22Rv1 (cell line): Measurements from ENCODE around the gene FKBP8.
A peak's percentile ranks its signal among the peaks of the same experiment; 100 is the strongest.

Experiments
- H3K27ac ChIP-seq: fragments of 450-650 bp; 2 replicates; pipeline ENCODE4 v1.5.1; 2017
- CTCF ChIP-seq: fragments of 450-650 bp; IDR thresholded peaks from 2 replicates; pipeline ENCODE4 v1.5.1; 2017; ENCODE audit warnings: mild to moderate bottlenecking
- ZFX ChIP-seq: fragments of 450-650 bp; IDR thresholded peaks from 2 replicates; pipeline ENCODE4 v1.6.1; 2017; ENCODE audit warnings: antibody characterized with exemption, borderline replicate concordance

FKBP8 gene

GRCh38 chr19:18496980-18497256 lies 46.5 kb downstream of the FKBP8 start:
- TF ChIP-seq CTCF (no peak), ZFX (no peak)
- peak overlapping the region; percentile 60 for H3K27ac ChIP-seq

DNA sequence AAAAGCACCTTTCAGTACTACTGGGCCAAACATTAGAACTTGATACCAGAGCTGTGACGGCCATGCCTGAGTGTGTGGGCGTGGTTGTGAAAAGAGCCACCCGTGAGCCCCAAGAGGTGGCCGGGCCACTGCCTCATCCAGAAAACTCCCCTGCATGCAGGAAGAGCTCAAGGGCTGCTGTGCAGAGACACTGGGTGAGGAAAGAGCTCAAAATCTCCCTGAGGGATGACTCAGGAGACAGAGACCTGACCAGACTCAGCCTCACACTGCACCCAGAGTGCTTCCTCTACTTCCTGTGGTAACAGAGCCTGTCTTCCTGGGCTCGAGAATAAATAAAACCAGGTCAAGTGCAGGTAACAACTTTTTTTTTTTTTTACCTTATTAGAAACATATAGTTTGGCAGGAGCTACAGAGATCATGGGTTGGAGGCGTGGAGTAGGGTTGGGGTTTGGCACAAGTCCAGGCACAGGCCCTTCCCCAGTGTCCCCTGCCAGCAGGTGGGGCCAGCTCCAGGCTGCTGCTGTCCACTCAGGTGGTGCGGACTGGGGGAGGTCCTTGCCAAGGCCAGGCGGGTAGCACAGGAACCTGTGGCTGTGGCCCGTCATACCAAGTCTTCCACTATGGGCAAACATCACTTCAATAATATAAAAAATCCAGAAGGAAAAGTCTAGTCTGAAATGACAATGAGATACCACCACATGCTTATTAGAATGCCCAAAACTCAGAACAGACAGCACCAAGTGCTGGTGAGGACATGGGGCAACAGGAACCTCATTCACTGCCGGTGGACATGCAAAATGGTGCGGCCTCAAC lies 47.0 kb downstream of the FKBP8 start:
- TF ChIP-seq CTCF (peak; percentile 39), ZFX (no peak)
- peak overlapping the region; percentile 60 for H3K27ac ChIP-seq

GRCh38 chr19:18495204-18495911 lies 48.0 kb downstream of the FKBP8 start:
- no peak overlapping the region for H3K27ac ChIP-seq
- TF ChIP-seq CTCF (no peak), ZFX (no peak)

DNA sequence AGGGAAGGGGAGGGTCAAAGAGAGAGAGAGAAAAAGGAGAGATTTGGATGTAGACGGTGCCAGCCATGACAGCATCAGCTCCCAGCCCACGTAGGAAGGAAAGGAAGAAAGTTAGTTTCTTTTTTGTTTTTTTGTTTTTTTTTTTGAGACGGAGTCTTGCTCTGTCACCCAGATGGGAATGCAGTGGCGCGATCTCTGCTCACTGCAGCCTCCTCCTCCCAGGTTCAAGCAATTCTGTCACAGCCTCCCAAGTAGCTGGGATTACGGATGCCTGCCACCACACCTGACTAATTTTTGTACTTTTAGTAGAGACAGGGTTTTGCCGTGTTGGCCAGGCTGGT lies 49.1 kb downstream of the FKBP8 start:
- TF ChIP-seq ZFX, result no peak
- no peak overlapping the region for H3K27ac ChIP-seq

- TF ChIP-seq CTCF, result no peak
- no peak for TF ChIP-seq ZFX
- H3K27ac ChIP-seq, result no peak overlapping the region
Measured at GRCh38 chr19:18493440-18494266, 49.7 kb downstream of the FKBP8 start.

- H3K27ac ChIP-seq, result no peak overlapping the region
- TF ChIP-seq ZFX, result no peak
- no peak for TF ChIP-seq CTCF
Measured at GRCh38 chr19:18491995-18492953, 51.1 kb downstream of the FKBP8 start.

- TF ChIP-seq CTCF, result no peak
- TF ChIP-seq ZFX, result no peak
Measured at GRCh38 chr19:18490728-18491127, 52.6 kb downstream of the FKBP8 start.

More at GRCh38 chr19:18490728-18491127, 52.6 kb downstream of the FKBP8 start:
- H3K27ac ChIP-seq, result no peak overlapping the region
